Activated CD4-positive, alpha-beta T cell treated with anti-CD3 and anti-CD28 coated beads, Interleukin-2, amount 50 U/mL, for 4 hours (primary cell): ENCODE data around the gene OVCH2.
"Not testable (repeated sequence)": the region's sequence is repeated elsewhere in the genome, so short reads cannot be mapped to it uniquely, and the experiment has no call there.

Experiments used
- DNase-seq, 2 experiments: peaks; one replicate each; pipeline ENCODE4 v3.0.0-alpha.2; 2020

OVCH2 gene, protein sequence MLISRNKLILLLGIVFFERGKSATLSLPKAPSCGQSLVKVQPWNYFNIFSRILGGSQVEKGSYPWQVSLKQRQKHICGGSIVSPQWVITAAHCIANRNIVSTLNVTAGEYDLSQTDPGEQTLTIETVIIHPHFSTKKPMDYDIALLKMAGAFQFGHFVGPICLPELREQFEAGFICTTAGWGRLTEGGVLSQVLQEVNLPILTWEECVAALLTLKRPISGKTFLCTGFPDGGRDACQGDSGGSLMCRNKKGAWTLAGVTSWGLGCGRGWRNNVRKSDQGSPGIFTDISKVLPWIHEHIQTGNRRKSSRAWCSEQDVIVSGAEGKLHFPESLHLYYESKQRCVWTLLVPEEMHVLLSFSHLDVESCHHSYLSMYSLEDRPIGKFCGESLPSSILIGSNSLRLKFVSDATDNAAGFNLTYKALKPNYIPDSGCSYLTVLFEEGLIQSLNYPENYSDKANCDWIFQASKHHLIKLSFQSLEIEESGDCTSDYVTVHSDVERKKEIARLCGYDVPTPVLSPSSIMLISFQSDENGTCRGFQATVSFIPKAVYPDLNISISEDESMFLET

GRCh38 chr11:7706377-7706776 is at the start of gene OVCH2:
OVCH2 (minus strand) TSS chr11:7706477; CDS start chr11:7706394, 83 bp downstream.
- DNase-seq, result no peak

GRCh38 chr11:7749456-7749855 is 43.2 kb upstream of the OVCH2 start:
- DNase-seq, result no peak

- DNase-seq, result not testable (repeated sequence)
Measured at GRCh38 chr11:7734767-7735166, 28.5 kb upstream of the OVCH2 start.

GRCh38 chr11:7714786-7715185 is 8.5 kb upstream of the OVCH2 start:
- no peak for DNase-seq

GRCh38 chr11:7703740-7704139 is 2.5 kb downstream of the OVCH2 start:
- no peak for DNase-seq

DNA sequence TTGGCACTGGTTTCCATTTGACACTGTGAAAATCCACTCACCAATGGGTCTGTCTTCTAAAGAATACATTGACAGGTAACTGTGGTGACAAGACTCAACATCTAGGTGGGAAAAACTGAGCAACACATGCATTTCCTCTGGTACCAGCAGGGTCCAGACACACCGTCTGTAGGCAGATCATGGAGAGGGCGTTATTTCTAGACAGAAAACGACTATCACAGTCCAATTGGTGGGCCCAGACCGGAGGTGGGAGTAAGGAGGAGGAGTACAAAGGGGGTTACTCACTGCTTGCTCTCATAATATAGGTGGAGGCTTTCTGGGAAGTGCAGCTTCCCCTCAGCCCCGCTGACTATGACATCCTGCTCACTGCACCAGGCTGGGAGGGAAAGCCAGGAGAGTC is 9.9 kb downstream of the OVCH2 start:
- DNase-seq, result no peak

DNA sequence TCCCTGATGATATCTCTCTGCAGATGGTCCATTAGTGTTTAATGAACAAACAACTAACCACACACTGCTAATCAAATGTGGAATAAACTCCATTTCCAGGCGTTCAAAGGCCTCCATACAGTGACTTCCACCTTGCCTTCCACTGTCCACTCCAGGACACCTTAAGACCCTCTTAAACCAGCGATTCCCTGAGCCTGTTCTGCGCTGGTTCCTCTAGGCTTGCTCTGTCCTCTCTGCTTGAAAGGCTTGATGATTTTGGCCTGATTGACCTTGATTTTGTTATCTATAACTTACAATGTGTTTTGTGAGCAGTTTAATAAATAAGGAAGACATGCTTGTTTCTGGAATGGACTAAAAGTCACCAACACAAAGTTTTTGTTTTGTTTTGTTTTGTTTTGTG is 12.0 kb downstream of the OVCH2 start:
- no peak for DNase-seq

- DNase-seq, result no peak
Measured at GRCh38 chr11:7692426-7692825, 13.9 kb downstream of the OVCH2 start.

- DNase-seq, result no peak
Measured at GRCh38 chr11:7691759-7692350, 14.4 kb downstream of the OVCH2 start.

GRCh38 chr11:7690648-7691047 is 15.6 kb downstream of the OVCH2 start:
- DNase-seq, result no peak

DNA sequence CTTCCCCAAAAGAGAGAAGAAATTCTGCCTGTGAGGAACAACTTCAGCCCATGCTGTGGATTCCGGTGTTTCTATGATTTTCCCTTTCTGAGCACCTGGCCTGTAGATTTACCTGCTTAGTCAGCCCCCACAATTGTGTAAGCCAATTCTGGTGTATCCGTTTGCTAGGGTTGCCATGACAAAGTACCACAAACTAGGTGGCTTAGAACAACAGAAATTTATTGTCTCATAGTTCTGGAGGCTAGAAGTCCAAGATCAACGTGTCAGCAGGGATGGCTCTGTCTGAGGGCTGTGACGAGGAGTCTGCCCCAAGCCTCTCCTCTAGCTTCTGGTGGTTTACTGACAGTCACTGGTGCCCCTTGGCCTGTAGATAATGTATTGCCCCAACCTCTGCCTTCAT is 17.0 kb downstream of the OVCH2 start:
- DNase-seq, result no peak

GRCh38 chr11:7688238-7688826 is 17.9 kb downstream of the OVCH2 start:
- DNase-seq, result no peak

DNA sequence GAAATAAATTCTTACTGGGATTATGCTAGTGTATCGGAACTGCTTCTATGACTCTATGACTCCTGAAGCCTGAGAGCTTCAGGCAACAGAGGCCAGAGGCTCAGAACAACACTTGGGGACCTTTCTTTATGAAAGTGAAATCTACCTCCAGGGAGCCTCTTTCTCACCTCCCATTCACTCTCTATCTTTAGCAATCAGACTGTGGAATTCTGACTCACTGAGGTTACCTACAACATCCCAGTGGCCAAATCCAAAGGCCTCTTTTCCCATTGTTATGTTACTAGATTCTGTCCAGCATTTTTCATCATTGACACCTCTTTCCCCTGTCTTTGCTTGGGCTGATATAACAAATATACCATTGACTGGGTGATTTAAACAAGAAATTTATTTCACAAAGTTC is 18.9 kb downstream of the OVCH2 start:
- DNase-seq, result no peak

- DNase-seq, result no peak
Measured at GRCh38 chr11:7686761-7687160, 19.5 kb downstream of the OVCH2 start.

DNA sequence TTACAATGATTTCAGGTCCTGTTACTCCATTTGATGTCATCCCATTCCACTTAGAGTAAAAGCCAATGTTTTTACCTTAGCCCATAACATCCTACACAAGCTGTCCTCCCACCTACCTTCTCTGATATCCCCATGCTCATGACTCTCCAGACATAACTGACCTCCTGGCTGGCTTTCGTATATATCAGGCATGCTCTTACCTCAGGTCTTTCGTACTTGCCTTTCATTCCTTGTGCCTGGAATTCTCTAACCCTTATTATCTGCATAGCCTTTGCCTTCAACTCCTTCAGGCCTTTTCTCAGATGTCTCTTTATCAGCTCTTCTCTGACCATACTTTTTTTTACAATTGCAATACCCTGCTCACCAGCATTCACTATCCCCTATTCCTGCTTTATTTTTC is 22.7 kb downstream of the OVCH2 start:
- no peak for DNase-seq

GRCh38 chr11:7677796-7678201 is 28.5 kb downstream of the OVCH2 start:
- no peak for DNase-seq

DNA sequence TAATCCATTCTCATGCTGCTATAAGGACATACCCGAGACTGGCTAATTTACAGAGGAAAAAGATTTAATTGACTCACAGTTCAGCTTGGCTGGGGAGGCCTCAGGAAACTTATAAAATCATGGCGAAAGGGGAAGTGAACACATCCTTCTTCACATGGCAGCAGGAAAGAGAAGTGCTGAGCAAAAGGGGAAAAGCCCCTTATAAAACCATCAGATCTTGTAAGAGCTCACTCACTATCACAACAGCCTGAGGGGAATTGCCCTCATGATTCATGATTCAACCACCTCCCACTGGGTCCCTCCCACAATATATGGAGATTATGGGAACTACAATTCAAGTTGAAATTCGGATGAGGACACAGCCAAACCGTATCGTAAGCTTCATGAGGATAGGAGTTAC is 29.2 kb downstream of the OVCH2 start:
- no peak for DNase-seq

DNA sequence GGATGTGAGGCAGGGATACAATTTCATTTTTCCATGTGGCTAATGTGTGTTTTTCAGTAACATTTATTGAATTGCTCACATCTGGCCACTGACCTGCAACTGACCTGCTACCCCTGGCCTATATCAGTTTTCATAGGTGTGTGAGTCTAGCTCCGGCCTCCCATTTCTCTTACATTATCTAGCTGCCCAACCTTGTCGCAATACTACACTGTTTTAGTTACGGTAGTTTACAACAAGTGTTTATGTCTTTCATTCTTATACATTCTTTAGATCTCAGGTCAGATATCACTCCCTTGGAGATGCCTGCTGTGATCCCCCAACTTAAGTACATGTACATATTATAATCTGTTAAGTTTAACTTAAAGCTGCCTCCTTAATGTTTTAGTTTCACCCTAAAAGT is 30.6 kb downstream of the OVCH2 start:
- DNase-seq, result no peak

DNA sequence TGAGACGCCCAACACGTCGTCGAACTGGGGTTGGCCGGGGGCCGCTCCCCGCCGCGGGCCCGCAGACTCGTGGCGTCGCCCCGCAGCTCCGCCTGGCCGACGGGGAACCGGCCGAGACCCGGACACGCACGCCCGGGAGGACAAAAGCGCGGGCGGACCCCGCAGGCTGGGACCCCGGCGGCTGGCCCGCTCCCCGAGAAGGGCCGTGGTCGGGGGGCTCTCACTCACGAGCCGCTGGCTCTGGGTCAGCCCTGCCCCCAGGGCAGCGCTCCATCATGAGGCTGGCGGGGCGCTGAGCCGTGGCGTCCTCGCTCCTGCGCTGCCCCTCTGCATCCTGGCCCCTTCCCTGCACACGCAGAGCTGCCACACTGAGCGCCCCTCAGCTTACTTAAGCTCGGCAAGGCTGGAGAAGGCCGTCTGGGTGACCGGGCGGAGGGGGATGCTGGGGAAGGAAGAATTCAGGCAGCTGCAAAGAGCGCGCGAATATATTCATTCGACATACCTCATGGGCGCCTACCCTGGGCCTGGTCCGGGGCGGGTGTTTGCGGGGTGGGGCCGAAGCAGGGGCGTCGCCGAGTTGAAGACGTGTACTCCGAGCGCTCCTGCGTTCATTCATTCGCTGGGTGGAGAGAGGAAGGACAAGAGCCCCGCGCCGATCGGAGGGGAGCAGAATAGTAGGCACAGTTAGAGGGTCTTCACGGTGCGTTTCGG is 32.4 kb downstream of the OVCH2 start:
- DNase-seq, result no peak

DNA sequence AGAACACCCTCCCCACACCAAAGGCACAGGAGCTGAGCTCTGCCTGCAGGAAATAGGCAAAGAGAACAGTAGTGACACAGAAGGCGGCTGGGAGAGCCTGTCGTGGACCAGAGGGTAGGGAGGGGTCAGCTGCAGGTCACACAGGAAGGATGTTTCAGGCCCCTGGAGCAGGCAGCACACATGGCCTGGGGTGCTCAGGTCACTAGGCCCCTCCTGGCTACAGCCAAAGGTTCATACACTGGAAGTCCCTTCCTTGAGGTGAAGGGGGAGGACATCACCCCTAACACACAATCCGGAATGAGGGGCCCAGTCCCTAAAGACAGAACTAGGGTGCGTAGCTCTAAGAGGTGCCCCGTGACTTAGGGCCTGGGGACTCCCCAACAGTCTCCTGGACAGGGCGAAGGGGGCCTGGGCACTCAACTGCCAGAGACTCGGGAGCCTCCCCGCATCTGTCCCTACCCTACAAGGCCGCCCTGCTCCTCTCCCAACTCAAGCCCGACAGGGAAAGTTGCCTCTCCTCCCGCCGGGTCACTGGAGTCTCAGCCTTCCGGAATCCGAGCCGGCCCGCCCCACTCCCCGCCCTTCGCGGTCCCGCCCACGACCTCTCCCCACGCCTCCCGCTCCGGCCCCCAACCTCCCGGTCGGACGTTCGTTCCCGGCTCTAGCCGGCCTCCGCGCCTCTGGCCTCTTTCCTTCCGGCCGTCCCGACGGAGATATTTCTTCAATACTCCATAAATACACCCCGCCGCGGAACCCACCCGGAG is 33.1 kb downstream of the OVCH2 start, which contains the start of gene CYB5R2:
CYB5R2 (minus strand) TSS at position 541 of the 764 bp plus-strand sequence. CDS start 675 bp downstream, outside the sequence.
- no peak for DNase-seq

- DNase-seq, result no peak
Measured at GRCh38 chr11:7672276-7672959, 33.9 kb downstream of the OVCH2 start.
